Liver (tissue), 9 donors: ENCODE data around the gene SUSD4. TPM values are rescaled to one million over a fixed set of nuclear protein-coding genes. Genes with fewer than 3 reads are reported as not detected.

Source experiments
- DNase-seq: peaks from one replicate; pipeline ENCODE4 v3.0.0-alpha.2; 2017; ENCODE audit warnings: low spot score
- H3K27ac ChIP-seq, 2 donors: one replicate each; pipeline ENCODE4 v1.7.0; 2013; ENCODE audit warnings: inconsistent platforms in 2 of 2, low read length in 2 of 2, control low read depth in 1 of 2, low read depth in 1 of 2, mild to moderate bottlenecking in 1 of 2
- H3K27me3 ChIP-seq, 4 donors: one replicate each; pipeline versions ENCODE4 v1.6.1 to v1.7.0; 2013; ENCODE audit warnings: low read length in 3 of 4, inconsistent platforms in 1 of 4, mild to moderate bottlenecking in 1 of 4, moderate library complexity in 1 of 4; ENCODE audit not compliant: control insufficient read depth in 4 of 4, insufficient read depth in 4 of 4
- H3K36me3 ChIP-seq, 4 donors: one replicate each; pipeline versions ENCODE4 v1.6.1 to v1.7.0; 2013; ENCODE audit warnings: low read length in 3 of 4, mild to moderate bottlenecking in 3 of 4, low read depth in 1 of 4, moderate library complexity in 1 of 4; ENCODE audit not compliant: control insufficient read depth in 4 of 4, insufficient read depth in 3 of 4
- H3K4me1 ChIP-seq, 4 donors: one replicate each; pipeline versions ENCODE4 v1.6.1 to v1.7.0; 2013; ENCODE audit warnings: low read length in 3 of 4, mild to moderate bottlenecking in 3 of 4, moderate library complexity in 1 of 4; ENCODE audit not compliant: control insufficient read depth in 4 of 4, insufficient read depth in 4 of 4
- H3K4me3 ChIP-seq, 3 donors: one replicate each; pipeline versions ENCODE4 v1.6.1 to v1.7.0; 2013; ENCODE audit warnings: low read length in 3 of 3, control low read depth in 1 of 3, low read depth in 1 of 3, mild to moderate bottlenecking in 1 of 3
- H3K9ac ChIP-seq, 2 donors: one replicate each; pipeline ENCODE4 v1.7.0; 2013; ENCODE audit warnings: low read length in 2 of 2, mild to moderate bottlenecking in 2 of 2, moderate library complexity in 2 of 2, control low read depth in 1 of 2, low read depth in 1 of 2
- H3K9me3 ChIP-seq, 4 donors: one replicate each; pipeline versions ENCODE4 v1.6.1 to v1.7.0; 2013; ENCODE audit warnings: low read length in 3 of 4; ENCODE audit not compliant: control insufficient read depth in 4 of 4
- FOXA1 ChIP-seq: IDR thresholded peaks from 2 replicates; pipeline ENCODE4 v1.6.1; 2016; ENCODE audit warnings: antibody characterized with exemption
- FOXA2 ChIP-seq: IDR thresholded peaks from 2 replicates; pipeline ENCODE4 v1.6.1; 2016; ENCODE audit warnings: antibody characterized with exemption
- GABPA ChIP-seq, 2 donors: IDR thresholded peaks in 1 of 2; conservative IDR thresholded peaks in 1 of 2; 2 replicates each; pipeline ENCODE4 v1.6.1; 2016; ENCODE audit warnings: antibody characterized with exemption in 2 of 2, mild to moderate bottlenecking in 1 of 2, moderate library complexity in 1 of 2
- HNF4A ChIP-seq, 2 donors: conservative IDR thresholded peaks; 2 replicates each; pipeline ENCODE4 v1.6.1; 2016; ENCODE audit warnings: antibody characterized with exemption in 2 of 2, mild to moderate bottlenecking in 2 of 2
- HNF4G ChIP-seq: IDR thresholded peaks from 2 replicates; pipeline ENCODE4 v1.6.1; 2016; ENCODE audit warnings: antibody characterized with exemption
- JUND ChIP-seq, 2 donors: IDR thresholded peaks; 2 replicates each; pipeline ENCODE4 v1.6.1; 2016; ENCODE audit warnings: antibody characterized with exemption in 2 of 2
- NR2F2 ChIP-seq: IDR thresholded peaks from 2 replicates; pipeline ENCODE4 v1.6.1; 2016; ENCODE audit warnings: antibody characterized with exemption
- RAD21 ChIP-seq, 2 donors: IDR thresholded peaks; 2 replicates each; pipeline ENCODE4 v1.6.1; 2016; ENCODE audit warnings: antibody characterized with exemption in 2 of 2, mild to moderate bottlenecking in 2 of 2
- RXRA ChIP-seq, 2 donors: IDR thresholded peaks; 2 replicates each; pipeline ENCODE4 v1.6.1; 2017 to 2018; ENCODE audit warnings: antibody characterized with exemption in 2 of 2, mild to moderate bottlenecking in 1 of 2
- SP1 ChIP-seq: IDR thresholded peaks from 2 replicates; pipeline ENCODE4 v1.6.1; 2018; ENCODE audit warnings: antibody characterized with exemption, mild to moderate bottlenecking
- TAF1 ChIP-seq: conservative IDR thresholded peaks from 2 replicates; pipeline ENCODE4 v1.6.1; 2016; ENCODE audit warnings: antibody characterized with exemption, mild to moderate bottlenecking
- YY1 ChIP-seq: IDR thresholded peaks from 2 replicates; pipeline ENCODE4 v1.6.1; 2016; ENCODE audit warnings: antibody characterized with exemption, mild to moderate bottlenecking
- WGBS: extraction: QIAGEN DNeasy Blood & Tissue Kit; methylation state at CpG from one replicate; pipeline ENCODE4 v1.1.7; 2013; 5-methylcytosine and 5-hydroxymethylcytosine counted together
- polyA plus RNA-seq, 2 donors: library from polyadenylated mRNA; stranded (reverse) in 1 of 2; unstranded in 1 of 2; fragments of 200-250 nt in 1 of 2; fragments of >200 nt in 1 of 2; fragmentation: Nextera tagmentation in 1 of 2; extraction: Ambion mirVana in 1 of 2; gene quantifications; one replicate each; pipeline versions ENCODE4 v1.2.1 to v1.2.3, GENCODE V29; 2013 to 2015
- total RNA-seq, 2 donors: library from RNA; depleted of rRNA; stranded (reverse); fragments of >200 nt; gene quantifications; one replicate each; pipeline ENCODE4 v1.2.3, GENCODE V29; 2014
- TF ChIP-seq, protein P1 (sequence below): IDR thresholded peaks from 2 replicates; pipeline ENCODE4 v1.6.1; 2016; ENCODE audit warnings: antibody characterized with exemption
- TF ChIP-seq, protein P2 (sequence below): fragments of 150-350 bp; IDR thresholded peaks from 2 replicates; pipeline ENCODE4 v1.5.1; 2017; ENCODE audit warnings: improper control_type of control experiment, low read depth, low read length; ENCODE audit not compliant: missing input control
- TF ChIP-seq, protein P3 (sequence below): IDR thresholded peaks from 2 replicates; pipeline ENCODE4 v1.6.1; 2016; ENCODE audit warnings: antibody characterized with exemption, mild to moderate bottlenecking
- donor health status: healthy.
- donor health status: healthy.
- donor health status: healthy.
- donor health status: healthy.
- donor health status: healthy.

Gene SUSD4
- total and polyA plus RNA-seq, 4 donors = 1.1 to 3.8 (median 1.8) TPM

DNA sequence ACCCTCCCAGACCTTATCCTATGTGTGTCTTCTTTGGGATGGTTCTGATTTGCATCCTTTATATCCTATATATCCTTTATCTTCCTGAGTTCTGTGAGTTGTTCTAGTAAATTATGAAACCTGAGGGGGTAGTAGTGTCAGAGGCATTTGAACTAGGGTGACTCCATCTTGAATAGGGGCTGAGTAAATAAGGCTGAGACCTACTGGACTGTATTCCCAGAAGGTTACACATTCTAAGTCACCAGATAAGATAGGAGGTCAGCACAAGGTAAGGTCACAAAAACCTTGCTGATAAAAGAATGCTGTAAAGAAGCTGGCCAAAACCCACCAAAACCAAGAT is 50.6 kb downstream of the SUSD4 start (continued):
- TF ChIP-seq, protein P1, sequence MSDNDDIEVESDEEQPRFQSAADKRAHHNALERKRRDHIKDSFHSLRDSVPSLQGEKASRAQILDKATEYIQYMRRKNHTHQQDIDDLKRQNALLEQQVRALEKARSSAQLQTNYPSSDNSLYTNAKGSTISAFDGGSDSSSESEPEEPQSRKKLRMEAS = no peak
- TF ChIP-seq SP1 (no peak), YY1 (no peak)
- TF ChIP-seq, protein P2, sequence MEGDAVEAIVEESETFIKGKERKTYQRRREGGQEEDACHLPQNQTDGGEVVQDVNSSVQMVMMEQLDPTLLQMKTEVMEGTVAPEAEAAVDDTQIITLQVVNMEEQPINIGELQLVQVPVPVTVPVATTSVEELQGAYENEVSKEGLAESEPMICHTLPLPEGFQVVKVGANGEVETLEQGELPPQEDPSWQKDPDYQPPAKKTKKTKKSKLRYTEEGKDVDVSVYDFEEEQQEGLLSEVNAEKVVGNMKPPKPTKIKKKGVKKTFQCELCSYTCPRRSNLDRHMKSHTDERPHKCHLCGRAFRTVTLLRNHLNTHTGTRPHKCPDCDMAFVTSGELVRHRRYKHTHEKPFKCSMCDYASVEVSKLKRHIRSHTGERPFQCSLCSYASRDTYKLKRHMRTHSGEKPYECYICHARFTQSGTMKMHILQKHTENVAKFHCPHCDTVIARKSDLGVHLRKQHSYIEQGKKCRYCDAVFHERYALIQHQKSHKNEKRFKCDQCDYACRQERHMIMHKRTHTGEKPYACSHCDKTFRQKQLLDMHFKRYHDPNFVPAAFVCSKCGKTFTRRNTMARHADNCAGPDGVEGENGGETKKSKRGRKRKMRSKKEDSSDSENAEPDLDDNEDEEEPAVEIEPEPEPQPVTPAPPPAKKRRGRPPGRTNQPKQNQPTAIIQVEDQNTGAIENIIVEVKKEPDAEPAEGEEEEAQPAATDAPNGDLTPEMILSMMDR = no peak

DNA sequence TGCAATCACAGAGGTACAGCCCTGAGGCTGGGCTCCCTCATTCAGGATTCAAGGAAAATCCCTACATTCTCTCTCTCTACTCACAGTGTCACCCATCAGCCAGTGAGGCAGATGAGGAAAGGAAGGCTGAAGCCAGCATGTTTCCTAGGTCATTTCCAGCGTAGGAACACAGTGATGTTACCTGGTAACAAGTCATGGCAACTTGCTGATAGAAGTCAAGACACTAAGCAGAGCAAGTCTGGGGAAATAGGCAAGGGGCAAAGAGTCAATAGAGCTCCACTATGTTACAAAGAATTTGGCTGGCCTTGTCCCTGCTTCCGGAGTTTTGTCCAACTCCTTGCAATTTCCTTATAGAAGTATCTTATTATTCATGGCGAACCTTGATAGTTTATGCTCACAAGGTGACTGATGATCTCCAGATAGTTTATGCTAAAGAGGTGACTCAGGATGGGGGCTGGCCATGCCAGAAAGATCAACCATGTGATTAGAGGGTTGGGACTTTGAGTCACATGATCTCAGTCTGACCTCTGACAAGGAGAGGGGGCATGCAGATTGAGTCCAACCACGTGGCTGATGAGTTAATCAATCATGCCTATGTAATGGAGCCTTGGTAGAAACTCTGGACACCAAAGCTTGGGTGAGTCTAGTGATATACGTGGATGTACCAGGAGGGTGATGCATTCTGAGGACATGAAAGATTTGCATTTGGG is 51.1 kb downstream of the SUSD4 start:
- no peaks in the 10 kb centered on the region for H3K36me3 ChIP-seq
- no peaks in the 10 kb centered on the region for H3K27me3 ChIP-seq
- 58% methylated on average over 5 of the region's 5 CpGs for WGBS
- peaks cover 0 to 2% (median 0%) of the 10 kb centered on the region in 4 donors for H3K4me1 ChIP-seq
- H3K9ac ChIP-seq = no peak overlapping the region
- DNase-seq = no peak
- TF ChIP-seq JUND (IDR thresholded peaks at IDR 0.05) (no peak), NR2F2 (no peak), HNF4A (conservative IDR thresholded peaks at IDR 0.05) (no peak), FOXA1 (no peak), RXRA (IDR thresholded peaks at IDR 0.05) (no peak), FOXA2 (no peak), GABPA (IDR thresholded peaks at IDR 0.05 in 1 of 2, conservative IDR thresholded peaks at IDR 0.05 in 1 of 2) (no peak), YY1 (no peak), HNF4G (no peak), RAD21 (IDR thresholded peaks at IDR 0.05) (no peak)
- TF ChIP-seq, protein P2 = no peak
- TF ChIP-seq, protein P1 = no peak
- H3K27ac ChIP-seq = no peak overlapping the region
- no peaks in the 10 kb centered on the region for H3K9me3 ChIP-seq
- H3K4me3 ChIP-seq = no peak overlapping the region

DNA sequence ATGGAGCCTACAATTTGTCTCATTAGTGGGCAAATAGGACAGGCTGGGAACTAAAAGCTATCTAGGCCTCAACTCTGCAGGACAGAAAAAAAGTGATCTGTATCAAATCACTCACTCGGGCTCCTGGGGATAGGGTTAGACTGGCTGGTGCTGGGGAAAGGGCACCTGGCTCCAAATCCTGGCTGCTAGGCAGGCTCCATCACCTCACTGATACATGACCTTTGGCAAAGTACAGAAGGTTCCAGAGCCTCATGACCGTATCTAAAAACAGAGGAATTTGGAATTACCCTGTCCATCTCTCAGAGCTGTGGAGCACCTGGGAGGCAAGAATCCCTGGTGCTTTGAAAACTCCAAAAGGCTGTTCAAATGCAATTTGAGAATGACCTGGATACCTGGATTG is 51.7 kb downstream of the SUSD4 start:
- WGBS = 38% methylated on average over 2 of the region's 2 CpGs
- H3K36me3 ChIP-seq = no peaks in the 10 kb centered on the region
- no peak for DNase-seq
- no peak overlapping the region for H3K9ac ChIP-seq
- peaks cover 0 to 2% (median 0%) of the 10 kb centered on the region in 4 donors for H3K4me1 ChIP-seq
- H3K27me3 ChIP-seq = no peaks in the 10 kb centered on the region
- H3K9me3 ChIP-seq = no peaks in the 10 kb centered on the region
- no peak overlapping the region for H3K27ac ChIP-seq
- H3K4me3 ChIP-seq = no peak overlapping the region
- TF ChIP-seq RXRA (IDR thresholded peaks at IDR 0.05) (peak in 1 of 2 donors; percentile 35), TAF1 (no peak), HNF4A (conservative IDR thresholded peaks at IDR 0.05) (peak in 1 of 2 donors; percentile 40), FOXA2 (no peak)
- TF ChIP-seq, protein P2 = no peak
- TF ChIP-seq, protein P3, sequence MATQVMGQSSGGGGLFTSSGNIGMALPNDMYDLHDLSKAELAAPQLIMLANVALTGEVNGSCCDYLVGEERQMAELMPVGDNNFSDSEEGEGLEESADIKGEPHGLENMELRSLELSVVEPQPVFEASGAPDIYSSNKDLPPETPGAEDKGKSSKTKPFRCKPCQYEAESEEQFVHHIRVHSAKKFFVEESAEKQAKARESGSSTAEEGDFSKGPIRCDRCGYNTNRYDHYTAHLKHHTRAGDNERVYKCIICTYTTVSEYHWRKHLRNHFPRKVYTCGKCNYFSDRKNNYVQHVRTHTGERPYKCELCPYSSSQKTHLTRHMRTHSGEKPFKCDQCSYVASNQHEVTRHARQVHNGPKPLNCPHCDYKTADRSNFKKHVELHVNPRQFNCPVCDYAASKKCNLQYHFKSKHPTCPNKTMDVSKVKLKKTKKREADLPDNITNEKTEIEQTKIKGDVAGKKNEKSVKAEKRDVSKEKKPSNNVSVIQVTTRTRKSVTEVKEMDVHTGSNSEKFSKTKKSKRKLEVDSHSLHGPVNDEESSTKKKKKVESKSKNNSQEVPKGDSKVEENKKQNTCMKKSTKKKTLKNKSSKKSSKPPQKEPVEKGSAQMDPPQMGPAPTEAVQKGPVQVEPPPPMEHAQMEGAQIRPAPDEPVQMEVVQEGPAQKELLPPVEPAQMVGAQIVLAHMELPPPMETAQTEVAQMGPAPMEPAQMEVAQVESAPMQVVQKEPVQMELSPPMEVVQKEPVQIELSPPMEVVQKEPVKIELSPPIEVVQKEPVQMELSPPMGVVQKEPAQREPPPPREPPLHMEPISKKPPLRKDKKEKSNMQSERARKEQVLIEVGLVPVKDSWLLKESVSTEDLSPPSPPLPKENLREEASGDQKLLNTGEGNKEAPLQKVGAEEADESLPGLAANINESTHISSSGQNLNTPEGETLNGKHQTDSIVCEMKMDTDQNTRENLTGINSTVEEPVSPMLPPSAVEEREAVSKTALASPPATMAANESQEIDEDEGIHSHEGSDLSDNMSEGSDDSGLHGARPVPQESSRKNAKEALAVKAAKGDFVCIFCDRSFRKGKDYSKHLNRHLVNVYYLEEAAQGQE = no peak
